Left colon (tissue), 2 donors: ENCODE measurements around the gene SLC9A9. TPM values are rescaled to one million over a fixed set of nuclear protein-coding genes. Genes with fewer than 3 reads are reported as not detected.

ENCODE experiments used
- ATAC-seq: fragments of 200-7000 bp; cut with Tn5 transposase; one replicate; pipeline ENCODE4 v1.9.1; 2020; ENCODE audit warnings: mild to moderate bottlenecking, moderate library complexity
- DNase-seq, 2 donors: peaks; one replicate each; pipeline ENCODE4 v3.0.0-alpha.2; 2020
- intact Hi-C, 2 donors: fragments of 100-400 bp; cut with DNase I in 1 of 2; cut with micrococcal nuclease in 1 of 2; formaldehyde crosslinking; loops; one replicate each; pipeline versions ENCODE4 v1.11.2 to v1.14.0; 2022; cut with DNase I, micrococcal nuclease
- total RNA-seq, 2 donors: library from RNA; stranded (reverse); fragmentation: NEBNext Ultra II Directional; extraction: Animal tissue kit (Norgen Biotek cat#: 25700); gene quantifications; one replicate each; pipeline ENCODE4 v1.2.1, GENCODE V29; 2021
- donor health status: DM: no; HTN: no; CAD: no.
- donor health status: DM: yes; HTN: yes; CAD: no.

The SLC9A9 gene
- total RNA-seq, 2 donors from 2014 or later: 2.7 to 7.4 TPM

- DNase-seq (no peak), ATAC-seq (no peak)
- intact Hi-C loops: no loop called here
Measured at GRCh38 chr3:143783851-143784370, 64.4 kb downstream of the SLC9A9 start.

- DNase-seq (no peak), ATAC-seq (peak; percentile 42)
Measured at GRCh38 chr3:143775459-143775858, 72.8 kb downstream of the SLC9A9 start.

DNA sequence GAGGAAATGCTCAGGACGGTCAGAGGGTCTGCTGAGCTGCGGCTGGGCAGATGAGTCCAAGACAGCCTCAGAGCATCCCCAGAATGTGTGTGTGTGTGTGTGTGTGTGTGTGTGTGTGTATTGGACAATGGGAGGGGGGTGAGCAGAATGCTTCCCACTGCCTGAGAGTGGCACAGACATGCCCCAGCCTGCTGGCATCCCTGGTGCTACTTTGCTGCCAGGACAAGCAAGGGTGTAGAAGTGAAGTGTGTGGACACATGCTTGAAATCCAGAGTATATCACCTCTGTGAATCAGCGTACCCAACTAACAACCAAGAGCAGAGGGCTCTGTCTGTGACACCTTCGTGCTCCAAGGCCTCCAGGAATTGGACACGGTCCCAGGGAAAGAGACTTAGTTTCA is 76.3 kb downstream of the SLC9A9 start:
- ATAC-seq (no peak), DNase-seq (no peak)
- intact Hi-C loops: loop anchor here in 1 of 2 donors (10.0 kb wide), 2 partner anchors 113 to 183 kb away; no protein-coding TSS in a partner anchor

More at GRCh38 chr3:143775459-143775858, 72.8 kb downstream of the SLC9A9 start:
- intact Hi-C loops: loop anchor here in 1 of 2 donors (10.0 kb wide), 2 partner anchors 109 to 179 kb away; no protein-coding TSS in a partner anchor

DNA sequence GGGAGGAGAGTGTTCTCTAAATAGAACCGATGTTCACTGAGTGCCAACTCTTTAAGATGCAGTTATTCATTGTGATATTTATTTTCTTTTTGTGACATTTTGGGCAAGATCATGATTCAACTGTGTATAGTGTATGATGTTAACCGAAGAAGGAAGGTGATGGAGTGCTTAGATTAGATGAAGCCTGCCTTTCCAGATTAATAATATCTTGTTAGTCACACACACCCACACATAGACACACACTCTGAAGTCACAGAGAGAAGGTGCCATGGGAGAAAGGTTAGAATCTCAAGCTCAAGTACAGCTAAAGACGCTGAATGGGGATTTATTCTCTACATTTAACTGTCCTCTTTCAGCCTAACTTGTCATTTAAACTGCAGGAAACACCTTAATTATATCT is 77.0 kb downstream of the SLC9A9 start:
- ATAC-seq (no peak), DNase-seq (no peak)
- intact Hi-C loops: loop anchor here in 1 of 2 donors (10.0 kb wide), 2 partner anchors 114 to 184 kb away; no protein-coding TSS in a partner anchor

GRCh38 chr3:143770391-143770790 is 77.9 kb downstream of the SLC9A9 start:
- intact Hi-C loops: loop anchor here in 1 of 2 donors (10.0 kb wide), 2 partner anchors 114 to 184 kb away; no protein-coding TSS in a partner anchor
- ATAC-seq (no peak), DNase-seq (no peak)

DNA sequence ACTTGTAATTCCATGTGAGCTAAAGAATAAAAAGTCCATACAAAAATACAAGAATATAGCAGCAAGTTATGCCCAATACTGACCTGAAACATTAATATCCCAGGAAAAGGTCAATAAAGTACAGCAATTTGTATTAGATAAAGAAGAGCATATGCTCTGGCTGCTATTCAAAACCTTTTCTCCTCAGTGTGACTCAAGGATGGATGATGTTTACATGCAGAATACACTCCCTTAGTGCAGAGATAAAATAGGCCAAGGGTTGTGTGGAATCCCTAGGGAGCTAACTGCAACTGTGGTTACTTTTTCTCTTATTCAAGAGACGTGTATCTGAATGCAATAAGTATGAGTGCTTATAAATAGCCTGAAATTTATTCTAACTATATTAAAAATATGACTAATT is 78.7 kb downstream of the SLC9A9 start:
- DNase-seq: no peak
- ATAC-seq: no peak
- intact Hi-C loops: loop anchor here in 1 of 2 donors (10.0 kb wide), 2 partner anchors 115 to 185 kb away; no protein-coding TSS in a partner anchor

GRCh38 chr3:143764840-143765239 is 83.4 kb downstream of the SLC9A9 start:
- no peak for ATAC-seq
- no peak for DNase-seq
- intact Hi-C loops: no loop called here

GRCh38 chr3:143763564-143764162 is 84.6 kb downstream of the SLC9A9 start:
- intact Hi-C loops: no loop called here
- ATAC-seq: no peak
- no peak for DNase-seq

- no peak for DNase-seq
- ATAC-seq: no peak
- intact Hi-C loops: no loop called here
Measured at GRCh38 chr3:143757691-143758090, 90.6 kb downstream of the SLC9A9 start.

DNA sequence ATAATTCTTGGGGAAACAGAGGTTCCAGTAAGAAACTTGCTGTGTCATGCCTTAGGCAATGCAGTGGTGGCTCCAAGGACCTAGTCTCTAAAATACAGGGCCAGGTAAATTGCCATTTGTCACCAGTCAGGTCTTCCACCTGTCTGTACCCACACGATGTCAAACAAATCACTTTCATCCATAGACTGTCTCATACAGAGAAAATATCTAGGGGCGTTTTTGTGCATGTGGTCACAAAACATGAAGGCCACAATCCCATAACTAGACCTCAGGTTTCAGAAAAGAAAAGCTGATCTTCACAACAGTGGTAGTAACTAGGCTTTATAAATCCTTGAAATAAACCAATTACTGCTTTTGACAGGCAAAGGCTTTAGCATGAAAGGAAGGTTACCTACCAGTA is 92.3 kb downstream of the SLC9A9 start:
- ATAC-seq: no peak
- intact Hi-C loops: no loop called here
- no peak for DNase-seq

GRCh38 chr3:143754090-143754489 is 94.2 kb downstream of the SLC9A9 start:
- intact Hi-C loops: no loop called here
- no peak for DNase-seq
- no peak for ATAC-seq

DNA sequence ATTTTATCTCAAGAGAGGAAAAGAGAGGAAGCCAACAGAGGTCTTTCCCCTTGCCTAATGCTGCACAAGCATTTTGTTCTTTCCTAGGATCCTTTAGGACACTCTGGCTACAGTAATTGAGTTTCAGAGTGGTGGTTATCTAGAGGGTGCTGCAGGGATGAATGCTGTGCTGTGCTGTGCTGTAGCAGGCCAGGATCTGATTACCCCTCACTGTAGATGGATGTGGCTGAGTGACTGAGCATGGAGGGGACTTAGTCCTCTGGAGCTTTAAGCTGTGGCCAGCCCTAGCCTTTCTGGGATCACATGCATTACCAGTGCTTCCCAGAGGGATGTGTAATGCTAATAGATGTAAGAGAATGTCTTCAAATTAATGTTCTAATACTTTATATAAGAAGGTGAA is 94.8 kb downstream of the SLC9A9 start:
- intact Hi-C loops: no loop called here
- no peak for DNase-seq
- ATAC-seq: no peak

GRCh38 chr3:143753006-143753405 is 95.3 kb downstream of the SLC9A9 start:
- DNase-seq (no peak), ATAC-seq (no peak)
- intact Hi-C loops: no loop called here

DNA sequence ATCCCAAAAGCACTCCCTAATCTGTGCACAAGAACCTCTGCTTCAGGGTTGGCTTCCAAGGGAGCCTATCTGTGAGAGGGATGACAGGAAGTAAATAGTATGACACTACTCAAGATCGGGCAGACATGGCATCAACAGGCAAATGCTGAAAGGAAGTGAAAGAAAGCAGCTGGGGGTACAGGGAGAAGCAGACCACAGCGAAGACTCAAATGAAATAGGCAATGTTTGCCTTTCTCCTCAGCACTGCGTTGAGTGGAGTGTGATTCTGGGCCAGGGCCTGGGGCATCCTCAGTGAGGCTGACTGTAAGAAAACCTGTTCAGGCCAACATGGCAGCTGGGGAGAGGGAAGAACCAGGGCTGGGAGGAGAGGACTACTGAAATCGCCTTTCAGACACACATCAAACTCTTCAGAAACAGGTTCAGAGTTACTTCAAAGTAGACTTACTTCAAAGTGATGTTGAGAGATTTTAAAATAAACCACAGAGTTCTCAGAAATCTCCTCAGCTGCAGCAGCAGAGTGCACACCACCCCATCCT is 96.6 kb downstream of the SLC9A9 start:
- no peak for DNase-seq
- no peak for ATAC-seq
- intact Hi-C loops: no loop called here

GRCh38 chr3:143750841-143751240 is 97.4 kb downstream of the SLC9A9 start:
- ATAC-seq (no peak), DNase-seq (no peak)
- intact Hi-C loops: no loop called here

- DNase-seq (no peak), ATAC-seq (no peak)
- intact Hi-C loops: no loop called here
Measured at GRCh38 chr3:143749926-143750325, 98.3 kb downstream of the SLC9A9 start.

GRCh38 chr3:143737065-143737464 is 111.2 kb downstream of the SLC9A9 start:
- intact Hi-C loops: no loop called here
- no peak for ATAC-seq

GRCh38 chr3:143736205-143736997 is 111.9 kb downstream of the SLC9A9 start:
- intact Hi-C loops: no loop called here
- ATAC-seq (no peak), DNase-seq (no peak)

More at GRCh38 chr3:143737065-143737464, 111.2 kb downstream of the SLC9A9 start:
- DNase-seq: no peak

GRCh38 chr3:143731776-143732175 is 116.5 kb downstream of the SLC9A9 start:
- ATAC-seq (no peak), DNase-seq (no peak)
- intact Hi-C loops: no loop called here

GRCh38 chr3:143731320-143731719 is 116.9 kb downstream of the SLC9A9 start:
- DNase-seq (no peak), ATAC-seq (no peak)
- intact Hi-C loops: no loop called here
